D721Med (cell line): ENCODE data around the gene KANSL2.
"Not testable (repeated sequence)": the region's sequence is repeated elsewhere in the genome, so short reads cannot be mapped to it uniquely, and the experiment has no call there.

Source experiments
- DNase-seq: peaks from one replicate; pipeline ENCODE4 v3.0.0; 2011; ENCODE audit warnings: low spot score; ENCODE audit not compliant: insufficient read length
- FAIRE-seq: peaks from 2 replicates; lab custom pipeline; 2011; peaks lifted over from hg19 to GRCh38; lab: Jason Lieb, UNC
- CTCF ChIP-seq: IDR thresholded peaks from 2 replicates; pipeline ENCODE4 v1.5.1; 2012; ENCODE audit warnings: mild to moderate bottlenecking, control low read depth; ENCODE audit not compliant: insufficient read depth; ENCODE audit errors: missing control alignments

Gene KANSL2

GRCh38 chr12:48682927-48683326 lies 889 bp upstream of the KANSL2 start:
- FAIRE-seq (no peak), DNase-seq (no peak)
- TF ChIP-seq CTCF: no peak

- not testable (repeated sequence) for FAIRE-seq, DNase-seq
Observed at GRCh38 chr12:48682533-48682905, 481 bp upstream of the KANSL2 start.

- TF ChIP-seq CTCF: no peak
- no peak for DNase-seq
- no peak for FAIRE-seq
Observed at GRCh38 chr12:48681399-48681709, 684 bp downstream of the KANSL2 start.

GRCh38 chr12:48680861-48681260 lies 1.2 kb downstream of the KANSL2 start:
- FAIRE-seq (no peak), DNase-seq (no peak)
- TF ChIP-seq CTCF: no peak

GRCh38 chr12:48678551-48679185 lies 3.4 kb downstream of the KANSL2 start:
- DNase-seq: no peak
- TF ChIP-seq CTCF: no peak
- no peak for FAIRE-seq

GRCh38 chr12:48671231-48671856 lies 10.7 kb downstream of the KANSL2 start:
- FAIRE-seq (no peak), DNase-seq (no peak)
- no peak for TF ChIP-seq CTCF

- FAIRE-seq: no peak
- no peak for DNase-seq
- TF ChIP-seq CTCF: no peak
Observed at GRCh38 chr12:48668996-48669395, 13.0 kb downstream of the KANSL2 start.
